Hepatocyte (in vitro differentiated cells): ENCODE data around the gene STARD13.

Experiments
- EZH2 ChIP-seq: fragments of 200-600 bp; sonication (generic); IDR thresholded peaks from 2 replicates; pipeline ENCODE4 v1.6.1; 2016; ENCODE audit warnings: antibody characterized with exemption, mild to moderate bottlenecking, borderline replicate concordance
- EZH2phosphoT487 ChIP-seq: fragments of 200-600 bp; sonication (generic); IDR thresholded peaks from one replicate; pipeline ENCODE4 v1.6.1; 2018; ENCODE audit warnings: antibody characterized with exemption, mild to moderate bottlenecking, low read depth, moderate library complexity; ENCODE audit not compliant: unreplicated experiment, severe bottlenecking
- TF ChIP-seq, protein P1 (sequence below): fragments of 200-600 bp; sonication (generic); IDR thresholded peaks from 2 replicates; pipeline ENCODE4 v1.5.1; 2016; ENCODE audit warnings: antibody characterized with exemption, mild to moderate bottlenecking; ENCODE audit not compliant: poor library complexity

DNA sequence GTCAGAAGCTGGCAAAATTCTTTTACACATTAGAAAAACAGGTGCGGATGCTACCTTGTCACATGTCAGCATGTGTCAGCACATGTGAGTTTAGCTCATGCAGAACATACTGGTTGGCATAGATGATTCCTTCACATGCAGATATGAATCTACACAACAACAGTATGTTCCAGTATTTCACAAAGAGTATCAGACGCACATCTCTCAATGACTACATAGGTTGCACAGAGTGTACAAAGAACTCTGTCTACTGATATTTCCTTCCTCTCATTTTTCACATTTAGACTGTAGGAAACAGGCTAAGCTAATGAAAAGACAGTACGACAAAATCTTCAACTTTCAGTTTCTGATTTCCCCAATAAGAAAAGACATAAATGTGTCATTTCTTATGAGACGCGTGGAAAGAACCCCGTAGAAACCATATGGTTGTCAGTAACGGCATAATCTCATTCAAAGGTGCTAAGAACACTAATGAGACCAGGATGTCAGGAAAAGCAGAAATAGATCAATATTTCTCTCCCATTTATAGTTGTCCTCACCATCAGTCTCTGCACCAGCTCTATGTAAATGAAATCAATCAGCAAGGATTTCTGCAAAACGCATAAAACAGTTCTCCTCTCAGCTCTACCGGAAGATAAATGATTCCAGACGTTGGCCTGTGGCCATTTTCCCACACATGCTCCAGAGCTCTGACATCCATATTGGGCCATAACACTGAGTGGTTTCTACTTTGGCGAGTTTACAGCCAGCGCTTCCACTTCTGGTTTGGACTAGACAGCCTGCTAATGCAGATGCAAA, 81.2 kb downstream of the STARD13 start:
- TF ChIP-seq, protein P1, sequence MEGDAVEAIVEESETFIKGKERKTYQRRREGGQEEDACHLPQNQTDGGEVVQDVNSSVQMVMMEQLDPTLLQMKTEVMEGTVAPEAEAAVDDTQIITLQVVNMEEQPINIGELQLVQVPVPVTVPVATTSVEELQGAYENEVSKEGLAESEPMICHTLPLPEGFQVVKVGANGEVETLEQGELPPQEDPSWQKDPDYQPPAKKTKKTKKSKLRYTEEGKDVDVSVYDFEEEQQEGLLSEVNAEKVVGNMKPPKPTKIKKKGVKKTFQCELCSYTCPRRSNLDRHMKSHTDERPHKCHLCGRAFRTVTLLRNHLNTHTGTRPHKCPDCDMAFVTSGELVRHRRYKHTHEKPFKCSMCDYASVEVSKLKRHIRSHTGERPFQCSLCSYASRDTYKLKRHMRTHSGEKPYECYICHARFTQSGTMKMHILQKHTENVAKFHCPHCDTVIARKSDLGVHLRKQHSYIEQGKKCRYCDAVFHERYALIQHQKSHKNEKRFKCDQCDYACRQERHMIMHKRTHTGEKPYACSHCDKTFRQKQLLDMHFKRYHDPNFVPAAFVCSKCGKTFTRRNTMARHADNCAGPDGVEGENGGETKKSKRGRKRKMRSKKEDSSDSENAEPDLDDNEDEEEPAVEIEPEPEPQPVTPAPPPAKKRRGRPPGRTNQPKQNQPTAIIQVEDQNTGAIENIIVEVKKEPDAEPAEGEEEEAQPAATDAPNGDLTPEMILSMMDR: no peak
- TF ChIP-seq EZH2 (no peak), EZH2phosphoT487 (no peak)
